Hepatocyte (in vitro differentiated cells): ENCODE results near the gene GRAMD1C.

Source experiments
- CTCF ChIP-seq: fragments of 200-600 bp; sonication (generic); IDR thresholded peaks from 2 replicates; pipeline ENCODE4 v1.5.1; 2016; ENCODE audit warnings: antibody characterized with exemption, mild to moderate bottlenecking; ENCODE audit not compliant: poor library complexity
- EZH2 ChIP-seq: fragments of 200-600 bp; sonication (generic); IDR thresholded peaks from 2 replicates; pipeline ENCODE4 v1.6.1; 2016; ENCODE audit warnings: antibody characterized with exemption, mild to moderate bottlenecking, borderline replicate concordance

DNA sequence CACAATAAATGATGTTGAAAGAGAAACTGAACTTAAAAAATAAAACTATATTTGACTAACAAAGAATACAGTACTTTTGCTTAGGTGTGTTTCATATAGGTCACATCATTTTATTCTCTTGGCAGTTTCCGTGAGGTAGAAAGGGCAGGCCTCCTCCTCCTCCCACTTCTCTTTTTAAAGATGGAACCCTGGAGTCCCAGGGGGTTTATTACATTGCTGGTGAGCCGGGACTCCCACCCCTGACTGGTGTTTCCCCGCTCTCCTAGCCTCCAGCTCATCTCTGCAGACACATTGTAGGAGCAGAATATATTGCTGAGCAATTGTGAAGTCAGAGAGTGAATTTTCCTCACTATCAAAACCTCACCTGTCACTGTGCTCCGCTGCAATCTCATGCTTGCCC lies 139.2 kb downstream of the GRAMD1C start:
- TF ChIP-seq CTCF = no peak
- no peak for TF ChIP-seq EZH2
